ENCODE results near the gene SNAPC4.
"Not testable (repeated sequence)": the region's sequence is repeated elsewhere in the genome, so short reads cannot be mapped to it uniquely, and the experiment has no call there.

SNAPC4 gene

DNA sequence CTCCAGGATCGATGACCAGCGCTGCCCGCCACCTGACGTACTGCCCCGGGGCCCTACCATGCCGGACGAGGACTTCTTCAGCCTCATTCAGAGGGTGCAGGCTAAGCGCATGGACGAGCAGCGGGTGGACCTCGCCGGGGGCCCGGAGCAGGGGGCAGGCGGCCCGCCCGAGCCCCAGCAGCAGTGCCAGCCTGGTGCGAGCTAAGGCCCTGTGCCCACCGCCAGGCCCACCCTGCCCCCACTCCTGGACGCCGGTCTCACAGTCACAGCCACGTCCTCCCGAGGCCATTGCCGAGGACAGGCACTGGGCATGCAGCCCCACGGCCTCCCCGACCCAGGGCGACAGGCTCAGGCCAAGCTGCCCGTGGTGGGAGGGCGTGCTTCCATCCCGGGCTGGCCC, 42.0 kb downstream of the SNAPC4 start:
- no peak for DNase-seq (ENCODE audit: low spot score)

DNA sequence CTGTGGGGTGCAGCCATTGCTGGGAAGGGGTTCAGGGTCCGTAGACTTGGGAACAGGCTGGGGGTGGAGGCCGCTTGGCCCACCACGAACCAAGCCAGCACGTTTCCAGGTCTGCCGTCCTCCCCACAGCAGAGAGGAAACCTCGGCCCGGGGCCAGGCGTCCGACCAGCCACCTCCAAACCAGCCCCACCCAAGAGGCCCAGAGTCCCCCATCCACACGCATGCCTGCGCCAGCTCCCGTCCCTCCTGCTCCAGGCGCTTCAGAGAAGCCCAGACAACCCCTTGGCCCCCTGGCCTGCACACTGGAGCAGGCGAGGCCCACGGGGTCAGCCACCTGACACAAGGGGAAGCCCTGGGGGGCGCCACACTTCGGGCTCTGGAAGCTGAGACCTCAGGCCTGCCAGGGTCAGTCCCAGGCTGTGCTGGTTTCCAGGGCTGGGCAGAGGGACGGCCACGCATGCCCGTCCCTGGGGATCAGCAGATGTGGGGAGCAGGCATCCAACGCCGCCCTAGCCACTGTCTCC, 42.7 kb downstream of the SNAPC4 start:
- DNase-seq (ENCODE audit: low spot score): no peak

DNA sequence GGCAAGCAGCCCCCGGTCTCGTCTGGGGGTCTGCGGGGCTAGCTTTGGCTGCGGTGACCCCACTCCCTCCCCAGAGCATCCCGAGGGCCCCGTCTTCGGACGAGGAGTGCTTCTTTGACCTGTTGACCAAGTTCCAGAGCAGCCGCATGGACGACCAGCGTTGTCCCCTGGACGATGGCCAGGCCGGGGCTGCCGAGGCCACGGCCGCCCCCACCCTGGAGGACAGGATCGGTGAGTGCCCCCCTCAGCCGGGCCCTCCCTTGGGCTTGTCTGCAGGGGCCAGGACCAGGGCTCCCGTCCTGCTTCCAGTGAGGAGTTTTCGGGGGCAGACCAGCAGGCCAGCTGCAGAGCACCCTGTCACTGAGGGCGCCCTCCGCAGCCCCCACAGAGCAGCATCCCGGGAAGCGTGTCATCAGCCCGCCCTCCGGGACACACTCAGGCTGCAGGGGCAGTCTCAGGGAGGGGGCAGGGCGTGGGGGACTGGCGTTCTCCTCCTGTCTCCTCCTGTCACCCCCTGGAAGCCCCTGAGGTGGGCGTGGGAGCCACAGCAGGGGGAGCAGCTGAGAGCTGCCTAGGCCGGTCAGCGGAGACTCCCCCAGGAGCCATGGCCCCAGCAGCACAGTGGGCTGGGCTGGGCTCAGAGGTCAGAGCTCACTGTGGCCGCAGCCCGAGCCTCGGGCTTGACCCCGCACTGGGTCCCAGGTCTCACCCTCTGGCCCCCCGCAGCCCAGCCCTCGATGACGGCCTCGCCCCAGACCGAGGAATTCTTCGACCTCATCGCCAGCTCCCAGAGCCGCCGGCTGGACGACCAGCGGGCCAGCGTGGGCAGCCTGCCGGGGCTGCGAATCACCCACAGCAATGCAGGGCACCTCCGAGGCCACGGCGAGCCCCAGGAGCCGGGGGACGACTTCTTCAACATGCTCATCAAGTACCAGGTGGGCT, 44.1 kb downstream of the SNAPC4 start:
- DNase-seq (ENCODE audit: low spot score): no peak

DNA sequence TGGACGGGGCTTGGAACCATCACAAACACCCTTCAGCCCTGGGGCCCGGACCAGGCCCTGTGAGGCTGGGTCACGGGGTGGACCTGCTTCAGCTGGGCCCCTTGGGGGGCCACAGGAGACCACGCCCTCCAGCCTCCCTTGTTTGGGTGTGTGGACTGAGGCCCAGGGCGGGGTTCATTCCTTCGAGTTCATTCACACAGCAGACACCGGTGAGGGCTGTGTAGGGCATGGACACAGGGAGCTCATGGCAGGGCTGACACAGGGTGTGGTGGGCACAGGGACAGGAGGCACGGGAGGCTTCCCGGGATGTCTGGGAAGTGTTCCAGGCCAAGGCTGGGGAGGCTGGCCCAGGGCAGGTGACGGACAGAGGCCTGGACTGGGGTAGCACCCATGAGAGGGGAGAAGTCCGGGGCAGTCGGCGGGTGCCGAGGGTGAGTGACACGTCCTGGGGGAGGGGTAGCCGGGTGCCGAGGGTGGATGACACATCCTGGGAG, 45.3 kb downstream of the SNAPC4 start:
- no peak for DNase-seq (ENCODE audit: low spot score)

DNA sequence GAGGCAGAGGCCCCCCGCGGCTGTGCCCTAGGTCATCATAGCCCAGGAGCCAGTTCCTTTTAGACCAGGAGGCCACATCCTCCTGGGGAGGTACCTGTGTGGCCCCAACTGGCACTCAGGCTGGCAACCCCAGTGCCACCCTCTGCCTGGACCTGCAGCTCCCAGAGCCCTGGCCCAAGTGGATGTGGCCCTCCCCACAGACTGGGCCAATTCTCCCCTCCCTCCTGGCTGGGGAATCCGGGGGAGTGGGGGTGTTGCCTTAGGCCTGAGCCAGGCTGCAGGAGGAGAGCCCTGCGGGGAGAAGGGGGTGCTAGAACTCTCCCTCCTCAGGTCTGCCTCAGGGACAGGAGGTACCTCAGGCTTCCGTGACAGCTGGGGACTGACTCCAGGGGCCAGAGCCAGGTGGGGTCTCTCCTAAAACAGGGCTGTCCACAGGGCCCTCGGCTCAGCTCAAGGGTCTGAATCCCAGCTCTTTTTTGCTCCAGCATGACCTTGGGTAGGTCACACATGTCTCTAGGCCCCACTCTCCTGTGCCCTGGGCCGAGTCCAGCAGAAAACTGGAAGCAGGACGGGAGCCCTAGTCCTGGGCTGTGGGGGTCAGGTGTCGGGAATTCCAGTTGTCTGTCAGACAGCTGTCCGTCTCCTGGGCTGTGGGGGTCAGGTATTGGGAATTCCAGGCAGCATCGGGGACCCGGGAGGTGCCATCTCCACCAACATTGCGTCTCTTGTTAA, 46.0 kb downstream of the SNAPC4 start:
- no peak for DNase-seq (ENCODE audit: low spot score)

DNA sequence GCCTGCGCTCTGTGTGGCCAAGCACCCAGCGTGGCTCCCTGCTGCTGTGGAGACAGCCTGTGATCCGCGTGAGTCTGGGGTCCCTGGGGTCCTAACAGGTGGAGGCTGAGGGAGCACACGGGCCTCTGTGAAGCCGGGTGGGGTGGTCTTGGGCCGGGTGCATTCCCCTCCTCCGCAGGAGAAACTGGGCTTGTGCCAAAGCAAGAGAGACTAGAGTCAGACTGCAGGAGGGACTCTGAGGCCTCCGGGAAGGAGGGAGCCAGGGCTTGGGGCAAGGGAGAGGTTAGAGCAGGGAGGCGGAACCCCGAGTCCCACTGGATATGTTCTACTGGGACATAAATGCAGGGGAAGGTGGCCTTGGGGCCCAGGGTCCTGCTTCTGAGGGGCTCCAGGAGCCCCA, 46.9 kb downstream of the SNAPC4 start:
- DNase-seq (ENCODE audit: low spot score): no peak

DNA sequence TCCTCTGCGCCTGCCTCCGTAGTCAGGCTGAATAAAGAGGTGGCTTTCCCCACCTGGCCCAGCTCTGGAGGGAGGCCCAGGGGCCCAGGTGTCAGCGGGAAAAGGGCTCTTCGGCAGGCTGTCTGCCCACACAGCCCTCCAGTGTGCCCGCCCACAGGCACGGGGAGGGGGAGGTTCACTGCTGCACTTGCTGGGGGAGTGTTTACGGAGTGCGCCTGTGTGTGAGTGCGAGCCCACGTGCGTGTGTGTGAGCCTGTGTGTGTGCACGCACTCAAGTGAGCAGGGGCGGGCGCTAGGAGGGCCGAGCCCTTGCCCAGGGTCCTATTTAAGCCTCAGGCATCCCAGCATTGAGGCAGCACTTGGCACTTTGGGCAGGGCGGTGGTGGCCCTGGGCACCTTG, 47.3 kb downstream of the SNAPC4 start:
- DNase-seq (ENCODE audit: low spot score): no peak

DNA sequence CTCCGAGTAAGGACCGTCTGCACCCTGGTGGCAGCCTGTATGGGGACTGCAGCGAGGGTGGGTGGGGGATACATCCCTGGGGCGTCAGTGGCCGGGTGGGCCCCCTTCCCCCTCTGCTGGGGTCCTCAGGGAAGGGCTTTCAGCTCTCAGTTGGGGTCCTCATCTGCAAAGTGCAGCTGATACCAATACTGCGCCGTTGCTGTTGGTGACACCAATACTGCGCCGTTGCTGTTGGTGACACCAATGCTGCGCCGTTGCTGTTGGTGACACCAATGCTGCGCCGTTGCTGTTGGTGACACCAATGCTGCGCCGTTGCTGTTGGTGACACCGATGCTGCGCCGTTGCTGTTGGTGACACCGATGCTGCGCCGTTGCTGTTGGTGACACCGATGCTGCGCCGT, 48.1 kb downstream of the SNAPC4 start:
- not testable (repeated sequence) for DNase-seq (ENCODE audit: low spot score)

DNA sequence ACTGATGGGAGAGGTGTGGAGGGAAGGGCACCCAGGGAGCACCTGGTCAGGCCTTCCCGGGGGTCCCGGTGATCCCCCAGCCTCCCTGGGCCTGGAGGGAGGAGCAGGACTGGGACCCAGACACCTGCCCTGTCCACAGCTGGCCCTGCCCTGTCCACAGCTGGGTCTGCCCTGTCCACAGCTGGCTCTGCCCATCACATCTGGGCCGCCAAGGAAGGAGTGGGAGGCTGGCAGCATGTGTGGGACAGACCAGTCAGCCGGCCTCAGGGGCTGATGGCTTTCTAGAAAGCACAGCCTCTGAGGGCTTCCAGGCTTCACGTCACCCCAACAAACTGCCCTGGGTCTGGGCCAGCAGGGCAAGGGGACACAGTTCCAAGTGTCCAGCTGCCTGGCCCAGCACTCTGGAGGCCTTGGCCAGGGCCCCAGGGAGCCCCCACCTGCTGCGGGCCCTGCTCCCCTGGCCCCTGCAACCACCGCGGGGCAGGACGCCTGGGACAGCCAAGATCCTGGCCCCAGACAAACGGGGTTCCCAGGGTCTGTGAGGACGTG, 48.6 kb downstream of the SNAPC4 start:
- no peak for DNase-seq (ENCODE audit: low spot score)

All from CD4-positive, alpha-beta T cell treated with Interleukin-15 for 4 hours (primary cell).